Measurements from ENCODE around the gene SETD2.

GRCh38 chr3:47028667-47029066 is 135.2 kb downstream of the SETD2 start:
- TF ChIP-seq CTCF (IDR thresholded peaks at IDR 0.05) (no peak), EZH2 (IDR thresholded peaks at IDR 0.05; ENCODE audit: borderline replicate concordance, insufficient read depth, low read depth, low read length, poor library complexity, severe bottlenecking) (no peak)

All from B cell (primary cell).